C4-2B (cell line): ENCODE measurements around the gene MYO15A.

Experiments used
- H3K27ac ChIP-seq: fragments of 450-650 bp; 2 replicates; pipeline ENCODE4 v1.5.1; 2017
- ZFX ChIP-seq: fragments of 450-650 bp; IDR thresholded peaks from 2 replicates; pipeline ENCODE4 v1.6.1; 2017
- TF ChIP-seq, protein P1 (sequence below): fragments of 450-650 bp; conservative IDR thresholded peaks from 2 replicates; pipeline ENCODE4 v1.5.1; 2017; ENCODE audit warnings: mild to moderate bottlenecking

MYO15A gene

DNA sequence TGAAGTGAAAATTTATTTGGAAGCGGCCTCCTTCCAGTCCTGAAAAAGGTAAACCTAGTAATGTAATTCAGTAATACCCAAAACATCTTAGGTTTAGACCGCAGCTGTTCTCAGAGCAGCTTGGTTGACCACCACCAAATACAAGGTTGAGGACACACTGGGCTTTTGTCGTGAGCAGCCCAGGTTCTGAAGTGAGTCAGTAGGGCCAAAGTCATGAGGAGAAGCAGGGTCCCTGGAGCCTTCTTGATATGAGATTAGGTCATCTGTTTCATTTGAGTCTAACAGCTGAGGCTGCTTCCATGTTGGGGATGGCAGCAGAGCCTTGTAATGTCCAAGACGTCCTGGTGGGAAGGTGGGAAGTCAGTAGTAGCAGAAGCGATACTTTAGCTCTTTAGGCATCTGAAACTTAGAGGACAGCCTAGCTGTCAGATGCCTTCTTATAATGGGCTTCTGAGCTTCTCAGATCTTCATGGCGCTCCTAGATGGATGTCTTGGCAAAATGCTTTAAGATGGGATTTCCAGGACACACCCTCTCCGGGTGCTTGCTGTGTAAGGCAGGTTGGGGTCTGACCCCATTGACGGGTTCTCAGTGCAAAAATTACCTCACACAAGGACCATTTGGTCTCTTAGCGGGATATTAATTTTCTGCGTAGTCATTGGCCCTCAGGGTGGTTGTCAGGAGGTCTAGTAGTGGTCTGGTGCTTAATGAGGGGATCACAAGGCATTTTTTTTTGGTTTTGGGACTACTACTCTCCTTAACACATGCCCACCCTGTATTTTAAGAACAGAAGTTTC is 77.5 kb downstream of the MYO15A start:
- TF ChIP-seq ZFX: no peak
- TF ChIP-seq, protein P1, sequence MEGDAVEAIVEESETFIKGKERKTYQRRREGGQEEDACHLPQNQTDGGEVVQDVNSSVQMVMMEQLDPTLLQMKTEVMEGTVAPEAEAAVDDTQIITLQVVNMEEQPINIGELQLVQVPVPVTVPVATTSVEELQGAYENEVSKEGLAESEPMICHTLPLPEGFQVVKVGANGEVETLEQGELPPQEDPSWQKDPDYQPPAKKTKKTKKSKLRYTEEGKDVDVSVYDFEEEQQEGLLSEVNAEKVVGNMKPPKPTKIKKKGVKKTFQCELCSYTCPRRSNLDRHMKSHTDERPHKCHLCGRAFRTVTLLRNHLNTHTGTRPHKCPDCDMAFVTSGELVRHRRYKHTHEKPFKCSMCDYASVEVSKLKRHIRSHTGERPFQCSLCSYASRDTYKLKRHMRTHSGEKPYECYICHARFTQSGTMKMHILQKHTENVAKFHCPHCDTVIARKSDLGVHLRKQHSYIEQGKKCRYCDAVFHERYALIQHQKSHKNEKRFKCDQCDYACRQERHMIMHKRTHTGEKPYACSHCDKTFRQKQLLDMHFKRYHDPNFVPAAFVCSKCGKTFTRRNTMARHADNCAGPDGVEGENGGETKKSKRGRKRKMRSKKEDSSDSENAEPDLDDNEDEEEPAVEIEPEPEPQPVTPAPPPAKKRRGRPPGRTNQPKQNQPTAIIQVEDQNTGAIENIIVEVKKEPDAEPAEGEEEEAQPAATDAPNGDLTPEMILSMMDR: no peak
- peak overlapping the region; percentile 16; the same call in 1 of the 2 replicates for H3K27ac ChIP-seq

DNA sequence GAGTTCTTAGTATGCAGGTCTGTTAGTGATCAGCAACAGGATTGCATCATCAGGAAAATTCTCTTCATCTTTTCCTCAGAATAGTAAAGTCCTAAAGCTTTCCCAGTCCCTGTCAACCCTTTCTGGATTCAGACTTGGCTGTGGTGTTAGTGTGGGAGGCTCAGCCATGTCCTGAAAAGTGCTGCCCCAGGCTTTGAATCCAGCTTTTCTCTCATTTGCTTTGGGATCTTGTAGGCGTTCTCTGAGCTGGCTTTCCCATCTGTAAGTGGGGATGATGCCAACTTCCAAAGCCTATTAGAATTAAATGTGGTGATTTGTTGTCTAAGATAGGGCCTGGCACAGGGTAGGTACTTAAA is 78.0 kb downstream of the MYO15A start:
- peak overlapping the region; percentile 16; the same call in 1 of the 2 replicates for H3K27ac ChIP-seq
- TF ChIP-seq, protein P1: no peak
- no peak for TF ChIP-seq ZFX

GRCh38 chr17:18187226-18187625 is 78.7 kb downstream of the MYO15A start:
- no peak for TF ChIP-seq ZFX
- TF ChIP-seq, protein P1: no peak

GRCh38 chr17:18187821-18188761 is 79.5 kb downstream of the MYO15A start:
- H3K27ac ChIP-seq: peak overlapping the region; percentile 92
- TF ChIP-seq, protein P1: no peak
- TF ChIP-seq ZFX: no peak

More at GRCh38 chr17:18187226-18187625, 78.7 kb downstream of the MYO15A start:
- peak overlapping the region; percentile 16; the same call in 1 of the 2 replicates for H3K27ac ChIP-seq

DNA sequence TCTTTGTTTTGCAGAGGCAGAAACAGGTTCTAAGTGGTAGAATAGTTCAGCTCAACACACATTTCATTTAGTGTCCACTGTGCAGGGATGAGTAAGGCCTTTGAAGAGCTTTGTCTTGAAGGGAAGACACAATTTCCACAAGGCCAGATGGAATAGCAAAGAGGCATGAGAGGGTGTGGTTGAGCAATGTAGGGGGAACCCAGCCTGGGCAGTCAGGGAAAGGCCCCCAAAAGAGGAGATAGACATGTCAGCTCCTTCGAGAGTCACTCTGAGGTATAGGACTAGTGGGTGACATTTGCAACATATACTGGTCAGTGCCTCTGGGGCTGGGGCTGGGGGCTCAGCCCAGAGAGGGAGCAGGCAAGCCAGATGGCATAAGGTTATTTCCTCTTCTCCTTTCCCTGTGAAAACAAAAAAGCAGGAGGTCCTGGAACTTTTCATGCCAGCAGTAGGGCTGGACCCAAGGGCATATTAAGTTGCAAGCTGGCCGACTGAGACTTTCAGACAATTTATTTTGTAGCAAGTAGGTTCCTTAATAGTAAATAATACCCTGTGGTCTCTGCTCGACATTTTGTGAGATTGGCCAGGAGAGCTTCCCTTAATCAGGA is 82.2 kb downstream of the MYO15A start:
- TF ChIP-seq, protein P1: no peak
- TF ChIP-seq ZFX: no peak
- peak overlapping the region; percentile 92 for H3K27ac ChIP-seq

DNA sequence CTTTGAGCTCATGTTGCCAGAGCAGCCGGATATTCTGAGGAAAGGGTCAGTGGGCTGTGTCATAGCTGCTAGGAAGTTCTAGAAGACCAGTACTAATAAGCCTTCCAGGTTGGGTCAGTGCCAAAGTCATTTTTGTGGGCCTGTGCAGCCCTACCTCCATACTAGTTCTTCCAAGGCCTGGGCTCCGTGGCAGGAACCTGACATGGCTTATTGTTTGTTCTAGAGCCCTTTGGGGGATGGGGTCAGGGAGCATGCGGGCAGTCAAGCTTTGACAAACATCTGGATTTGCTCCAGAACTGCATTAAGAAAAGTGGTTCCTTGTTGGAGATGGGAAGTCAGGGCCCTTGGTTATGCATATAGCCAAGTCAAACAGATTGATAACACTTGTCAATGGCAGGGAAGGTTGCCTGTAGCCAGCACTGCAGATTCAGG is 82.7 kb downstream of the MYO15A start:
- peak; percentile 25; the same call in 1 of the 2 replicates for TF ChIP-seq ZFX
- TF ChIP-seq, protein P1: no peak
- H3K27ac ChIP-seq: peak overlapping the region; percentile 92
